ENCODE data around the gene DALRD3. TPM values are rescaled to one million over a fixed set of nuclear protein-coding genes. Genes with fewer than 3 reads are reported as not detected.
A peak's percentile ranks its signal among the peaks of the same experiment; 100 is the strongest.

Gene DALRD3
- 10 to 100 TPM; 27.9 to 29.9 TPM for total RNA-seq

DNA sequence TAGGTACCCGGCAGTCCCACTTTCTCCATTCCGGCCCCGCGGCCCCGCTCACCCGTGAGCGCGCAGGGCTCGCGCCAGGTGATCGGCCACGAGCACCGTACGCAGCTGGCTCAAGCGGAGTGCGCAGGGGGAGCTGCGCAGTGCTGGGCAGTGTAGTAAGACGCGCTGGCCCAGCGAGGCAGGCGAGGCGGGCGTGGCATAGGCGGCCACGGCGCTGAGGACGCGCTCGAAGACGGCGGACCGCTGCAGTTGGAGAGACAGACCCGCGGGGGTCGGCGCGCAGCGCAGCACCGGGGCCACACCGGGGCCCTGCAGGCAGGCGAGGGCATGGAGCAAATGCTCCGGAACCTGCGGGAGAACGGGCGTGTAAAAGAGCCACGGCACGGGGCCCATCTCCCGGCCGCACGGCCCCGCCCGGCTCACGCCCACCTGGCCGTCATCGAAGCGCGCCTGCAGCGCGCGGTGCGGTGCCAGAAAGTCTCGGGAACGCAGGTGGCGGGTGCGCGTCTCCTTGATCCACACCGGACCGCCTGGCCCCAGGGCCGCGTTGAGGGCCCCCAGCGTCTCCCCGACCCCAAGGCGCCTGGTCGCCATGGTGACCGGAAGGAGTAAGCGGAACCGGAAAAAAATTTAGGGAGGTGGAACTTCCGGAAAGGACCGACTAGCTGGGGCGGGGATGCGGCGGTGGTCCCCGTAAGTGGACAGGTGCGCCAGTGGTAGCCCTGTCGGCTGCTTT is at the start of gene DALRD3:
Gene DALRD3, minus strand, starts transcription at position 610 of the 736 bp plus-strand sequence. Its CDS starts 16 bp downstream, at position 594.
- H3K27me3 Mint-ChIP-seq: no peaks in the 10 kb centered on the region
- DNase-seq (peak; percentile 83), ATAC-seq (ENCODE audit: low read depth) (peak; percentile 13)
- H3K4me3 Mint-ChIP-seq: peak within 1 kb of the TSS; percentile 96
- peaks cover 7% of the 10 kb centered on the region for H3K36me3 Mint-ChIP-seq
- POLR2A ChIA-PET: interaction anchor here (1.0 to 10.1 kb wide), 7 partner anchors 11 to 102 kb away, joined by 3 to 244 read pairs (median 20); partner anchors contain the start of genes ARIH2, IMPDH2, P4HTM and QRICH1
- H3K27ac Mint-ChIP-seq: peak within 1 kb of the TSS; percentile 98
- peaks cover 19% of the 10 kb centered on the region for H3K4me1 Mint-ChIP-seq
- H3K9me3 Mint-ChIP-seq: no peaks in the 10 kb centered on the region

DNA sequence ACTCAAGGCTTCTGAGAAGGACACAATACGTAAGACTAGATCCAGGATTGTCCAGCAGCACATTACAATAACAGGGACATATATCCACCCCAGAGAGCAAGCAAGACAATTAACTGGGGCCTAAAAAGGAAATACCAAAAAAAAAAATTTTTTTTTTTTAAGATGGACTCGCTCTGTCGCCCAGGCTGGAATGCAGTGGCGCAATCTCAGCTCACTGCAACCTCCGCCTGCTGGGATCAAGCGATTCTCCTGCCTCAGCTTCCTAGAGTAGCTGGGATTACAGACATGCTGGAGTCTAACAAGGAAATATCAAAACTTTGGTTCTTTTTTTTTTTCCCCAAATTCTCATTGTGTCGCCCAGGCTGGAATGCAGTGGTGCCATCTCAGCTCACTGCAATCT is 39.6 kb upstream of the DALRD3 start:
- ATAC-seq (ENCODE audit: low read depth) (no peak), DNase-seq (no peak)
- H3K27me3 Mint-ChIP-seq: no peaks in the 10 kb centered on the region
- no peaks in the 10 kb centered on the region for H3K4me1 Mint-ChIP-seq
- POLR2A ChIA-PET: interaction anchor here (0.7 to 1.6 kb wide), 2 partner anchors 29 to 121 kb away, joined by 3 to 4 read pairs; partner anchors contain the start of gene IMPDH2
- H3K36me3 Mint-ChIP-seq: peaks cover 19% of the 10 kb centered on the region
- no peak overlapping the region for H3K27ac Mint-ChIP-seq
- H3K9me3 Mint-ChIP-seq: no peaks in the 10 kb centered on the region
- H3K4me3 Mint-ChIP-seq: no peak overlapping the region

DNA sequence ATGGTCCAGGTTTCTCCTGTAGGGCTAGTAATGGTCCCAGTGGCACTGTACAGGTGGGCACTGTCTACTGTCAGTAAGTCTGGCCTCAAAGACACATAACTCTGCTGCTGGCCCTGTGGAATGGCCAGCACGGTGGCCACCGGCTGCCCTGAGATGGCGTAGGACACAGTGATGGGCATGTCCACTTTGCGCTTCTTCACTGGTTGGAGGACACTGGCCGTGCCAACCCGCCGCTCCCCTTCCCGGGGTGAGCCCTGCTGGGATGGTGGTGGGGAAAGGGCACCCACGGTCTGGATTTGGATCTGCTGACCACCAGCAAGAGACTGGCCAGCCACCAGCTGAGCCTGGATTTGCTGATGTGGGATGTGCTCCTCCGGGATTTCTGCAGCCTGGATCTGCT is 38.9 kb upstream of the DALRD3 start:
- Mint-ChIP-seq H3K36me3 (peaks cover 22% of the 10 kb centered on the region), H3K27me3 (no peaks in the 10 kb centered on the region), H3K27ac (no peak overlapping the region), H3K4me1 (no peaks in the 10 kb centered on the region), H3K4me3 (no peak overlapping the region), H3K9me3 (no peaks in the 10 kb centered on the region)
- ATAC-seq (ENCODE audit: low read depth): no peak
- no peak for DNase-seq
- POLR2A ChIA-PET: interaction anchor here (0.6 kb wide), 1 partner anchor 81 kb away, joined by 3 read pairs; no protein-coding TSS in a partner anchor

GRCh38 chr3:49054344-49054862 is 36.0 kb upstream of the DALRD3 start:
- no peak for DNase-seq
- H3K27me3 Mint-ChIP-seq: no peaks in the 10 kb centered on the region
- peak overlapping the region; percentile 19 for H3K27ac Mint-ChIP-seq
- peaks cover 2% of the 10 kb centered on the region for H3K4me1 Mint-ChIP-seq
- H3K4me3 Mint-ChIP-seq: no peak overlapping the region
- POLR2A ChIA-PET: no interaction called here
- no peak for ATAC-seq (ENCODE audit: low read depth)
- H3K9me3 Mint-ChIP-seq: no peaks in the 10 kb centered on the region
- peaks cover 21% of the 10 kb centered on the region for H3K36me3 Mint-ChIP-seq

GRCh38 chr3:49053543-49053942 is 35.2 kb upstream of the DALRD3 start:
- Mint-ChIP-seq H3K4me1 (peaks cover 2% of the 10 kb centered on the region), H3K27ac (no peak overlapping the region), H3K9me3 (no peaks in the 10 kb centered on the region), H3K27me3 (no peaks in the 10 kb centered on the region), H3K4me3 (no peak overlapping the region), H3K36me3 (peaks cover 21% of the 10 kb centered on the region)
- POLR2A ChIA-PET: no interaction called here
- no peak for DNase-seq
- no peak for ATAC-seq (ENCODE audit: low read depth)

DNA sequence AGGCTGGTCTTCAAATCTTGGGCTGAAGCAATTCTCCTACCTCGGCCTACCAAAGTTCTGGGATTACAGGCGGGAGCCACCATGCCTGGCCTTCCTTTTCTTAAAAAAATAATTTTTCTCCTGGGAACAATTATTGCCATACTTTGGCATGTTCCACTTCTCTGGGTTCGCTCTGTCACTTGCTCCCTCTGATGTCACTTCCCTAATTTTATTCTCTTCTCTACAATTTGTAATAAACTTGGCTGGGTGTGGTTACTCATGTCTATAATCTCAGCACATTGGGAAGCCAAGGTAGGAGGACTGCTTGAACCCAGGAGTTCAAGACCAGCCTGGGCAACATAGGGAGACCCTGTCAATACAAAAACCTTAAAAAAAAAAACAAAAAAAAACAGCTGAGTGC is 16.9 kb upstream of the DALRD3 start:
- H3K36me3 Mint-ChIP-seq: peaks cover 11% of the 10 kb centered on the region

GRCh38 chr3:49034650-49035049 is 16.3 kb upstream of the DALRD3 start:
- no peak overlapping the region for H3K4me3 Mint-ChIP-seq
- H3K9me3 Mint-ChIP-seq: no peaks in the 10 kb centered on the region
- no peak overlapping the region for H3K27ac Mint-ChIP-seq
- peaks cover 11% of the 10 kb centered on the region for H3K36me3 Mint-ChIP-seq
- peaks cover 2% of the 10 kb centered on the region for H3K4me1 Mint-ChIP-seq
- ATAC-seq (ENCODE audit: low read depth): no peak
- POLR2A ChIA-PET: interaction anchor here (1.1 kb wide), 1 partner anchor 12 kb away, joined by 3 read pairs; the partner anchor contains the start of gene NDUFAF3
- no peaks in the 10 kb centered on the region for H3K27me3 Mint-ChIP-seq
- DNase-seq: no peak

More for the DNA sequence above, 16.9 kb upstream of the DALRD3 start:
- no peak for DNase-seq
- no peaks in the 10 kb centered on the region for H3K27me3 Mint-ChIP-seq
- no peaks in the 10 kb centered on the region for H3K4me1 Mint-ChIP-seq
- no peak overlapping the region for H3K27ac Mint-ChIP-seq
- POLR2A ChIA-PET: interaction anchor here (0.6 to 1.1 kb wide), 2 partner anchors 13 to 14 kb away, joined by 3 read pairs; partner anchors contain the start of gene NDUFAF3
- no peak for ATAC-seq (ENCODE audit: low read depth)
- H3K4me3 Mint-ChIP-seq: no peak overlapping the region
- no peaks in the 10 kb centered on the region for H3K9me3 Mint-ChIP-seq

DNA sequence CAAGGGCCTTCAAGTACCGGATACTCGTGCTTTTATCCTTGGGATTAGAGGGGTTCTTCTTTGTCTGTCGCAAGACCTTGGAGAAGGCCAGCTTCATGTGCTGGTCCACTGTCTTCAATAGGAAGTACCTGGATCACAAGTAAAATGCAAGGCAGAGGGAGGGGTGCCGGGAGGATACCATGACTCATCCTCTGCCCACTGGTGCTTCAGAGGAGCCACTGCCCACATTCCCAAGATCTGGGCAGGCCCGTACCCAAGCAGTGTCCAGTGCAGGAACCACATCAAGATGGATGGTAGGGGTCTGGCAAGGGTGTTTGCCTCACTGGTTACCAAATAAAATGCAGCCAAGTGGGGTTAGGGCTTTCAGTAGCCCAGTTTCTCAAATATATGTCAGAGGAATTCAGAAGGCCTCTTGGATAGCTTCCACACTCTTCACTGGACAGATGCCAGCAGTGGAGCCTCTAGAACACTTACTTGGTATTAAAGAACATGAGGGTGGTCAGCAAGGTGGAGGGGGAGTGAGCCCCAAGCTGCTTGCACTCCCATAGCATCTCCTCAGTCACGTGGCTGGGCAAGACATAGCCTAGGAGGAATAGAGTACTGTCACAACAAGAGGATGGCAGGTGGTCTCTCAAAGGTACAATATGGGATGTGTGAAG is 14.4 kb upstream of the DALRD3 start:
- no peak overlapping the region for H3K4me3 Mint-ChIP-seq
- H3K27me3 Mint-ChIP-seq: no peaks in the 10 kb centered on the region
- H3K9me3 Mint-ChIP-seq: no peaks in the 10 kb centered on the region
- H3K27ac Mint-ChIP-seq: no peak overlapping the region
- DNase-seq (no peak), ATAC-seq (ENCODE audit: low read depth) (no peak)
- H3K36me3 Mint-ChIP-seq: peaks cover 14% of the 10 kb centered on the region
- H3K4me1 Mint-ChIP-seq: peaks cover 16% of the 10 kb centered on the region
- POLR2A ChIA-PET: interaction anchor here (1.3 kb wide), 1 partner anchor 26 kb away, joined by 3 read pairs; the partner anchor contains the start of gene WDR6

DNA sequence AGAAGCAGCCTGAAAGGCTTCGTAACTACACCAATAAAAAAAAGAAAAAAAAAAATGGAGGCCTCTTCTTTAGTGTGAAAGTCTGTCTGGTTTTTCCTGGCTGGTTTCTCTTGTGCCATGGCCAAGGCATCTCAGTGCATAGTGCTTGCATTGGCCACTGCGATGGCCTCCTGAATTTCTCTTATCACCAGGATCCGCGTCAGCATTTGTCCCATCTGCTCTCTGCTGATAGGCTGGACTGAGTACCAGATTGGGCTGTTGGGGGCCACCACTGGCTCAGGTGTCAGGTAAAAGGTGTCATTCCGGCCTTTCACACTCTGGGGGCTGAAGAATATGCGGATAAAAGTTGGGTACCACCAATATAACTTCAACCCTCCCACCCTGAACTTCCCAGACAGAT is 11.9 kb upstream of the DALRD3 start:
- DNase-seq: no peak
- POLR2A ChIA-PET: interaction anchor here (1.7 kb wide), 1 partner anchor 8 kb away, joined by 12 read pairs; the partner anchor contains the start of gene NDUFAF3
- Mint-ChIP-seq H3K4me1 (peaks cover 32% of the 10 kb centered on the region), H3K27ac (no peak overlapping the region), H3K27me3 (no peaks in the 10 kb centered on the region), H3K36me3 (peaks cover 23% of the 10 kb centered on the region), H3K4me3 (no peak overlapping the region), H3K9me3 (no peaks in the 10 kb centered on the region)
- no peak for ATAC-seq (ENCODE audit: low read depth)

- Mint-ChIP-seq H3K4me3 (peak overlapping the region; percentile 94), H3K4me1 (peaks cover 35% of the 10 kb centered on the region), H3K9me3 (no peaks in the 10 kb centered on the region), H3K27ac (peak overlapping the region; percentile 85), H3K36me3 (peaks cover 24% of the 10 kb centered on the region), H3K27me3 (no peaks in the 10 kb centered on the region)
- no peak for ATAC-seq (ENCODE audit: low read depth)
- POLR2A ChIA-PET: interaction anchor here (0.6 to 2.4 kb wide), 16 partner anchors 9 to 386 kb away, joined by 3 to 28 read pairs (median 4); partner anchors contain the start of genes P4HTM, QRICH1, RHOA and WDR6
- no peak for DNase-seq
Observed at GRCh38 chr3:49029563-49029884, 11.1 kb upstream of the DALRD3 start.

GRCh38 chr3:49028673-49029562 is 10.5 kb upstream of the DALRD3 start, which contains the start of gene IMPDH2:
Gene IMPDH2, minus strand, starts transcription at chr3:49029398. Its CDS starts 48 bp downstream, at chr3:49029350.
- H3K27me3 Mint-ChIP-seq: no peaks in the 10 kb centered on the region
- POLR2A ChIA-PET: interaction anchor here (0.6 to 2.4 kb wide), 16 partner anchors 8 to 387 kb away, joined by 3 to 28 read pairs (median 4); partner anchors contain the start of genes P4HTM, QRICH1, RHOA and WDR6
- peaks cover 24% of the 10 kb centered on the region for H3K36me3 Mint-ChIP-seq
- H3K9me3 Mint-ChIP-seq: no peaks in the 10 kb centered on the region
- H3K27ac Mint-ChIP-seq: peak within 1 kb of the TSS; percentile 85
- H3K4me3 Mint-ChIP-seq: peak within 1 kb of the TSS; percentile 94
- H3K4me1 Mint-ChIP-seq: peaks cover 37% of the 10 kb centered on the region
- ATAC-seq (ENCODE audit: low read depth): peak; percentile 92
- DNase-seq: peak; percentile 96

DNA sequence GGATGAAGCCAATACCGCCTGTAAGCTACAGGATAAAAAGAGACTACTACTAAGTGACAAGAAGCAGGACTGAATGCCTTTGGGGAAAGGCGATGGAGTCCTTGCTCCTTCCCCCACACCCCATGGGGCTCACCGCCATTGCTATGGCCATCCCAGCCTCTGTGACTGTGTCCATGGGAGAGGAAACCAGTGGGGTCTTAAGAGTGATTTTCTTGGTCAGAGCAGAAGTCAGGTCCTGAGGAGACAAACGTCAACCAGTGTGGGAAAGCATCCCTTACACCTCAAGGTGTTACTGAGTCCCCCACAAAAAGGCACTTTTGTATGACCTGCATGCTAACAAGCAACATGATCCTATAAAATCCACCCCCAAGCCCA is 9.9 kb upstream of the DALRD3 start:
- H3K27me3 Mint-ChIP-seq: no peaks in the 10 kb centered on the region
- H3K4me3 Mint-ChIP-seq: peak overlapping the region; percentile 94
- no peaks in the 10 kb centered on the region for H3K9me3 Mint-ChIP-seq
- H3K4me1 Mint-ChIP-seq: peaks cover 37% of the 10 kb centered on the region
- H3K36me3 Mint-ChIP-seq: peaks cover 24% of the 10 kb centered on the region
- POLR2A ChIA-PET: interaction anchor here (1.7 to 2.4 kb wide), 5 partner anchors 8 to 65 kb away, joined by 9 to 28 read pairs (median 21); partner anchors contain the start of genes P4HTM and QRICH1
- no peak for ATAC-seq (ENCODE audit: low read depth)
- H3K27ac Mint-ChIP-seq: peak overlapping the region; percentile 85
- DNase-seq: no peak

Measured in activated naive CD8-positive, alpha-beta T cell treated with anti-CD3 and anti-CD28 coated beads, Interleukin-2, amount 10 ng/mL, durations not matched to agents 7 days and 5 days (primary cell).